Omental fat pad (tissue), 4 donors: Measurements from ENCODE around the gene DHX57. TPM values are rescaled to one million over a fixed set of nuclear protein-coding genes. Genes with fewer than 3 reads are reported as not detected.

ENCODE experiments used
- ATAC-seq: fragments of 150-250 bp; one replicate; pipeline ENCODE4 v1.9.1; 2016; ENCODE audit warnings: mild to moderate bottlenecking, moderate library complexity; ENCODE audit not compliant: low FRiP score
- DNase-seq: peaks from one replicate; pipeline ENCODE4 v3.0.0-alpha.2; 2019; ENCODE audit warnings: low spot score
- CTCF ChIP-seq, 3 donors: fragments of 450-650 bp; IDR thresholded peaks; one replicate each; pipeline ENCODE4 v1.5.1; 2016 to 2017; ENCODE audit warnings: antibody characterized with exemption in 3 of 3, mild to moderate bottlenecking in 3 of 3, moderate library complexity in 2 of 3
- total RNA-seq, 4 donors: library from RNA; depleted of rRNA; stranded (reverse); fragments of >200 nt; gene quantifications; one replicate each; pipeline ENCODE4 v1.1.0, GENCODE V29; 2016

The DHX57 gene
- total RNA-seq, 4 donors from 2014 or later = 7.5 to 15.4 (median 13.7) TPM

- no peak for TF ChIP-seq CTCF (IDR thresholded peaks at IDR 0.05)
- DNase-seq (no peak), ATAC-seq (no peak)
Measured at GRCh38 chr2:38871432-38871831, 4.3 kb downstream of the DHX57 start.

DNA sequence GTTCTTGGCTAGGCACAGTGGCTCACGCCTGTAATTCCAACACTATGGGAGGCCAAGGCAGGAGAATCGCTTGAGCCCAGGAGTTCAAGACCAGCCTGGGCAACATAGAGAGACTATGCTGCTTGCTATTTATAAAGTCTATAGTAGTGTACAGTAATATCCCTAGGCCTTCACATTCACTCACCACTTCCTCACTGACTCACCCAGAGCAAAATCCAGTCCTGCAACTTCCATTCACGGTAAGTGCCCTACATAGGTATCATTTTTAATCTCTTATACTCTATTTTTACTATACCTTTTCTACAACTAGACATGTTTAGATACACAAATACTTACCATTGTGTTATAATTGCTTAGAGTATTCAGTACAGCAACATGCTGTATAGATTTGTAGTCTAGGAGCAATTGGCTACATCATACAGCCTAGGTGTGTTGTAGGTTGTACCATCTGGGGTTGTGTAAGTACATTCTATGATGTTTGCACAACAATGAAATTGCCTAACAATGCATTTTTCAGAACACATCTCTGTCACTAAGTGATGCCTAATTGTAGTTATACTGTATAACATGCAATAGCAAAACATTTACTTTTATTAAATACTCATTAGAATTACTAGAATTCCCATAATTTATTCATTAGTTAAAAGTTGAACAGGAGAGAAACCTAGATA is 8.8 kb downstream of the DHX57 start:
- TF ChIP-seq CTCF (IDR thresholded peaks at IDR 0.05) = no peak
- no peak for DNase-seq
- no peak for ATAC-seq

DNA sequence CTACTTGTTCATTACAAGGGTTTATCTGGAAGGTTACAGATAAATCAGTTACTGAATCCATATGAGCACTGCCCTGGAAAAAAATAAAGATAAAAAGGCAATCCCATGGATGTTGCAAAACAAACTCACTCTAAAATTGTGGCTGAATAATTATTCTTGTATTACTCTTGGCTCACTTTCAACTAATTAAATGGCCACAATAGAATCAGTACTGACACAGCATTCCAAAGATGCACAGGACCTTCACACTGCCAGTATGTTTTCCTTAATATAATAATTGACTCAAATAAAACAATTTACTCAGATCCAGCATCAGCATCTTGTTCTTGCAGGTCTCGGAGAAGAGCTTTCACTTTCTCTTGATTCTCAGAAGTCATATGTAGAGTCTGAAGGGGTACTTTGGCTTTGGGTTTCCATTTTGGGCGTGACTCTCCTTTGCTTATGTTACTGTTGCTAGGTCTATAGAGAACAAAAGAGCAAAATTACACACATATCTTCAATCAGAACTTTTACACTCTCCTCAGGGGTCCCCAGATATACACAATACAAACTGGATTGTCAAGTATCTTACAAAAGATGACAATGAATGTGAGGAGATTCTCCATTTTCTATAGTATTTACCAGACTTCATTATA is 12.6 kb downstream of the DHX57 start:
- no peak for DNase-seq
- ATAC-seq = no peak
- TF ChIP-seq CTCF (IDR thresholded peaks at IDR 0.05) = no peak

DNA sequence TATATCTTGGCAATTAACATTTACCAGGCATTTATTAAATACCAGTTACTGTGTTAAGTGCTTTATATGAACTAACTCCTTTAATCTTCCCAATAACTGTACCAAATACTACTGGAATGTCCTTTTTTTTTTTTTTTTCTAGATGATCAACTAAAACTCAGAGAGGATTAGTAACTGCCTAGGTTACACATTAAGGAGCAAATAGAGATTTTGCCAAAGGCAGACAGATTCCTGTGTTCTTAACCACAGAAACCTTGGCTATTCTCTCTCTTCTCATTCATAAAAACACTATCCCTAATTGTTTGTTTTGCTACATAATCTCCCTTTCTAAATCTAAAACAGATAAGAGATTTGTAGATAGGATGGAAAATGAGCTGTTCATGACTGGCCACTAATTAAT is 13.3 kb downstream of the DHX57 start:
- no peak for TF ChIP-seq CTCF (IDR thresholded peaks at IDR 0.05)
- no peak for ATAC-seq
- no peak for DNase-seq

DNA sequence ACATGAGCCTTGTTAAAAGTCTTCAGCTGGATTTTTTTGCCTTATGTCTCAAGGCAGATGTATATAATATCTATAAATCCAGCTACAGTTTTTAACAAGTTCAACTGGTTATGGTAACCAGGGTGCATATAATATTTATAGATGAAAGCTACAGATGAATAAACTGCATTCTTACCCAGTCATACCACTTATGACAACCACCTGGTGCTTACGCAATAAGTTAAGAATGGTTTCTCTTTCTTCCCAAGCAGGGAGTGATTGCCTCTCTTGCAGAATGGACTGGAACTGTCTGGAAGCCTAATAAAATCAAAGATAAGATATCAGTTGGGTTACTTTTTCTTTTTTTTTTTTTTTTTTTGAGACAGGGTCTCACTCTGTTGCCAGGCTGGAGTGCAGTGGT is 19.6 kb downstream of the DHX57 start:
- no peak for DNase-seq
- no peak for ATAC-seq
- TF ChIP-seq CTCF (IDR thresholded peaks at IDR 0.05) = no peak

DNA sequence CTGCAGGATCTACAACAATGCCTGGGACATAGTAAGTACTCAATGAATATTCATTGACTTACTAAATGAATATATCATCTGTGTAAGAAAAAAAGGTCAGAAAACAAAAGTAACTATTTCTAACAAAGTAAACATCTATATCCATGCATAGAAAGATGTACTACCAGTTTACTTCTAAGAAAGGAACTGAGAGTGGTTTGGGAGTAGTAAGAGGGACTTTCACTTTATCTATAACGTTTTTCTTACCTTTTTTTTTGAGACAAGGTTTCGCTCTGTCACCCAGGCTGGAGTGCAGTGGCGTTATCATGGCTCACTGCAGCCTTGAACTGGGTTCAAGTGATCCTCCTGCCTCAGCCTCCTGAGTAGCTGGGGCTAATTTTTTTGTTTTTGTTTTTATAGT is 25.7 kb downstream of the DHX57 start:
- ATAC-seq = no peak
- TF ChIP-seq CTCF (IDR thresholded peaks at IDR 0.05) = no peak
- no peak for DNase-seq

DNA sequence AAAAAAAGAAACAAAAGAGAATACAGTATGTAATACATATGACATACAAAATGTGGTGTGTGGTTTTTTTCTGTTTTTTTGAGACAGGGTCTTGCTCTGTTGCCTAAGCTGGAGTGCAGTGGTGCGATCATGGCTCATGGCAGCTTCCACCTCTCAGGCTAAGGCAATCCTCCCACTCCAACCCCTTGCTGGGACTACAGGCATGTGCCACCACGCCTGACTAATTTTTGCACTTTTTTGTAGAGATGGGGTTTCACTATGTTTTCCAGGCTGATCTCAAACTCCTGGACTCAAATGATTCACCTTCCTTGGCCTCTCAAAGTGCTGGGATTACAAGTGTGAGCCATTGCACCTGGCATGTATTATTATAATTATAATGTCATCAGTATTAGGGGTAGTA is 38.9 kb downstream of the DHX57 start:
- ATAC-seq = no peak
- DNase-seq = no peak
- TF ChIP-seq CTCF (IDR thresholded peaks at IDR 0.05) = no peak
